DND-41 (cell line): ENCODE data around the gene TF.

ENCODE experiments used
- EZH2 ChIP-seq: IDR thresholded peaks from 3 replicates; pipeline ENCODE4 v1.6.1; 2012; ENCODE audit warnings: borderline replicate concordance, low read depth, mild to moderate bottlenecking, moderate library complexity, low read length, inconsistent platforms; ENCODE audit not compliant: severe bottlenecking
- TF ChIP-seq, protein P1 (sequence below): IDR thresholded peaks from 2 replicates; pipeline ENCODE4 v1.5.1; 2012; ENCODE audit warnings: borderline replicate concordance, low read length, moderate library complexity, mild to moderate bottlenecking; ENCODE audit not compliant: poor library complexity, severe bottlenecking; ENCODE audit errors: extremely low read depth

DNA sequence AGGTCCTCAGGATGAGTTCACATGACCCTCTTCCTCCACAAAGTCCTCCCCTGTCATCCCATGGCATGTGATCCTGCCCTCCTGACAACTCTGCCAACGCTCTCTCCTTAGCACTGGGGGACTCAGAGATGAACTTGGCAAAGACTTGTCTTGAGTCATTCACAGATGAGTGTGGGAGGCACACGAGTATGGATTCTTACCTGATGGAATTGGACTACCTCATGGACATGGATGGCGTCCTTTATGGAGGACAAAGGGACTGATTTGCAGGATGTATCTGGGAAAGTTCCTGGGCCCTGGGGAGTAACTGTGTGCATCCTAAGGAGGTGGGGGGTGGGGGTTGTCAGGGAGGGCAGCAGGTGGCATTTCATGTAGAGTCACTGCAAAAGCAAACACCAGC is 46.3 kb upstream of the TF start:
- TF ChIP-seq, protein P1, sequence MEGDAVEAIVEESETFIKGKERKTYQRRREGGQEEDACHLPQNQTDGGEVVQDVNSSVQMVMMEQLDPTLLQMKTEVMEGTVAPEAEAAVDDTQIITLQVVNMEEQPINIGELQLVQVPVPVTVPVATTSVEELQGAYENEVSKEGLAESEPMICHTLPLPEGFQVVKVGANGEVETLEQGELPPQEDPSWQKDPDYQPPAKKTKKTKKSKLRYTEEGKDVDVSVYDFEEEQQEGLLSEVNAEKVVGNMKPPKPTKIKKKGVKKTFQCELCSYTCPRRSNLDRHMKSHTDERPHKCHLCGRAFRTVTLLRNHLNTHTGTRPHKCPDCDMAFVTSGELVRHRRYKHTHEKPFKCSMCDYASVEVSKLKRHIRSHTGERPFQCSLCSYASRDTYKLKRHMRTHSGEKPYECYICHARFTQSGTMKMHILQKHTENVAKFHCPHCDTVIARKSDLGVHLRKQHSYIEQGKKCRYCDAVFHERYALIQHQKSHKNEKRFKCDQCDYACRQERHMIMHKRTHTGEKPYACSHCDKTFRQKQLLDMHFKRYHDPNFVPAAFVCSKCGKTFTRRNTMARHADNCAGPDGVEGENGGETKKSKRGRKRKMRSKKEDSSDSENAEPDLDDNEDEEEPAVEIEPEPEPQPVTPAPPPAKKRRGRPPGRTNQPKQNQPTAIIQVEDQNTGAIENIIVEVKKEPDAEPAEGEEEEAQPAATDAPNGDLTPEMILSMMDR = no peak
- TF ChIP-seq EZH2 = no peak
